Stimulated activated CD4-positive, alpha-beta T cell treated with anti-CD3 and anti-CD28 coated beads, Interleukin-4, amount 100 ng/mL, for 48 hours (primary cell): Measurements from ENCODE around the gene CERKL.

Source experiments
- DNase-seq, 2 donors: peaks; one replicate each; pipeline ENCODE4 v3.0.0-alpha.2; 2020; ENCODE audit warnings: low read depth in 2 of 2

Gene CERKL

DNA sequence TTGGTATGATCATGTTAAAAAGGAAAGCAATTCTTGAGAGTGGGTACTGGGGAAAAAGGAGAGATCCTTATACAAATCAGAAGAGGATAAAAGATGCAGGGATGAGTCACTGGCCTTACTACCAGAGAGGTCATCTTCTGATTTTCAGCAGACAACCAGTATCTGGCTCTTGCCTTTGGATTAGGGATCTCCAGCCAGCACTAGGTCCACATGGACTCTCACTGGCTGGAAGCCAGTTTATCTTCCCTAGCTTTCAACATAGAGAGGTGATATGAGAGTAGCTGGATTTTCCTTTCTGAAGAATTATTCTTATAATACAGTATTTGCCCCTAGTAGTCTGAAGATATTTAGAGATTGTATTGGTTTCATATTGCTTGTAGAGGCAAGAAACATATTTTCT lies 30.2 kb downstream of the CERKL start:
- DNase-seq, result no peak

GRCh38 chr2:181623159-181623558 lies 33.7 kb downstream of the CERKL start:
- no peak for DNase-seq

DNA sequence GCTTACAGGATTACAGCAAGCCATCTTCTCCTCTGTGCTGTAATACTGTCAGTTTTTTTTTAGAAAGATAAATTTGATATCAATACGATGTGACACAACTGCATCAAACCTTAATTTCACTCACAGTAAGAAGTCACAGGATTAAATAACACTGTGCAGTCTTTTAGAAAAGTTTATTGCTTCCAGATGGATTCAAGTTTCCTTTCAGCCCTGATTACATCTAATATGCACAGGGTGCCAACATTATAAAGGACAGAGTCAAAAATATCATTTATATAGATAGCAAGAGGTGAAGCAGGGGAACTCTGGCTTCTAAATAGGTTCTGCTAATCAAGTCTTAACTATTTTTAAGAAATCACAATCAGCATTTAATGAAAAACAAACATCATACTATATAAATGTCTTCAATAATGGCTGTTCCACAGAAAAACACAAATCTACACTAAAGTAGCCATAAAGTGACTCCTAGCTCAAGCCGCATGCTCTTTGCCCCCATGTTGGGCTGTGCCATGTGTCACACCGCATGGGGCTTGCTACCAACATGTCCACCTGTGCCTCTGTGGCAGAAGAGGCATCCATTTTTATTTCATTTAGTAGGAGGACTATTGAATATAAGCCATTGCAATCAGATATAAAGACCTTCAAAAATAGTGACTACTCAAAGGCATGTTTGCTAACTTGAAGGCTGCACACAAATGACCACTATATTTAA lies 35.0 kb downstream of the CERKL start:
- DNase-seq, result no peak

DNA sequence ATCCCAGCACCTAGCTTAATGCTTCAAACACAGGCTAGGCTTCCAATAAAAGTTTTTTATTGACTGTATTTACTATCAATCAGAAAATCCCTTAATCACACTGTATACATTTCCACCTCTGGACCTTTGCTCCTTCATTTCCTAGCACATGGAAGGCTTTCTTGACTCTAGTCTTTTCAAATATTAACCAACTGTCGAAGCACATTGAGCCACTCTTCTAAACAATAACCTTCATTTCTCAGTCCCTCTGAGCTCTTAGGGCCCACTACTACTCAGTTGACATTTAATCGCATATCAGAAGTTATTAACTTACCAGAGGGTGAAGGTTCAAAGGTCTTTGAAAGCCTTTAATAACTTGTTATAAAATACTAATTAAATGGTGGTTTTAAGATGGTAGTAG lies 37.4 kb downstream of the CERKL start:
- no peak for DNase-seq

GRCh38 chr2:181616715-181617114 lies 40.2 kb downstream of the CERKL start:
- no peak for DNase-seq

DNA sequence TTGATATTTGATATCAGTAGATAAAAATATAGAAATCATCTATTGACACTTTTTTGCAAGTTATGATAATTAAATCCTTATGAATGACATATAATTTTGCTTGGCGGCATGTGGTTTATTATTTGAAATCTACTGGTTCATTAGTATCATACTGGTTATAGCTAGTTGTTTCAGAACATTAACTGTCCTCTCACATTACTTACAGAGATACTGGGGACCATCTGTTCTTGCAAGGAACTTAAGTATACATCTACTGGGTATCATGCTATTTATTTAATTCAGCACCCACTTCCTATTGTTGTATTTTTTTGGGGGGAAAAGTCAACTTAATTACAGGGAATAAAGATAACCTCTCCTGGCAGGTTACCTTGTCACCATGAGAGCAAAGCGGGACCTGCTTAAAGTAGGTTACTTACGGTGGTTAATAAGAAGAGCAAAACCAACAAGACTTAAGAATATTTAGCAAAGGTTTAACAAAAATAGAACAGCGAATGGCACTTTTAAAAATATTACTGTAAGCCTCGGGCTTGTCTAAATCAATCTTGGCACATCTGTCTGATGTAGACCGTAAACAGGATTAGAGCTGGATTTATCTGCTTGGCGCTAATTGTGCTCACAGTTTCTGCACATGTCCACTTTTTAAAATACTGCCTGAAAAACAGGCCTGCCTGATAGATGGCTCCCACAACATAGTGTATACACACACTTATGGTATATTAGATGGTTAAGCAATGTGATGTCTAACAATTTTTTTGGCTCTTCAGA lies 41.8 kb downstream of the CERKL start:
- no peak for DNase-seq

GRCh38 chr2:181613241-181613640 lies 43.7 kb downstream of the CERKL start:
- DNase-seq, result no peak

GRCh38 chr2:181607629-181608590 lies 49.0 kb downstream of the CERKL start:
- DNase-seq, result no peak

GRCh38 chr2:181605889-181606837 lies 50.7 kb downstream of the CERKL start:
- DNase-seq, result no peak

DNA sequence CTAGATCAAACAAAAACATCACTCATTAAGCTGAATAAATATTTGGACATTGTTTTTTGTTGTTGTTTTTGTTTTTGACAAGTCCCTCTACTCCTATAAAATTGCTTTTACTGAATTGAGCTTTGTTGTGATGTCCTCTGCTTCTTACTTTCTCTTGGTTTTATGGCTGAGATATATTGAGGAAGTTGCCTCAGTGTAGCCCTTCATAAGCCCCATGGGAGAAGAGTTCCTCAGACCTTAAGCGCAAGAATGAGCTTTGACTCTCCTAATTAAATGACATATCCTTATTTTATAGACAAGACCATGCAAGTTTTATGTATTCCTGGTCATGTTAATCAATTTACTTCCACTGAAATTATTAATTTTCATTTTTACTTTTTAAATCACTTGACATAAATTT lies 54.9 kb downstream of the CERKL start:
- no peak for DNase-seq

GRCh38 chr2:181596556-181596955 lies 60.3 kb downstream of the CERKL start:
- DNase-seq, result no peak

DNA sequence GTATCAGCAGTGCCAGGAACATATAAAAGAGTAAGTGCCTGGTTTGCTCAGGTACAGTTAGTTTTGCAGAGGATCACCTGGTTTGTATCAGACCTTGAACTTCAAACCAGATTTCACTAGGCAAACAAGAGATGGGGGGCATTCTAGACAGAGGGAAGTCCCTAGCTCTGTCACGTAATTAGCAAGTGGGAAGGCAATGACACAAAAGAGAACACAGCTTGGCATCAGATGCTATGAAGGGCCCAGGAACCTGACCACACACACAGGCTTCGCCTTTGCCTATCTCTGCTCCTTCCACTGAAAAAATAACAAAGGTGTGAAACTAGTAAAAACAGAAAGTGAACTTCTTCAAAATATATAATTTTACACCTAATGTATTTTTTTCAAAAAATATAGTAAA lies 62.6 kb downstream of the CERKL start:
- no peak for DNase-seq

DNA sequence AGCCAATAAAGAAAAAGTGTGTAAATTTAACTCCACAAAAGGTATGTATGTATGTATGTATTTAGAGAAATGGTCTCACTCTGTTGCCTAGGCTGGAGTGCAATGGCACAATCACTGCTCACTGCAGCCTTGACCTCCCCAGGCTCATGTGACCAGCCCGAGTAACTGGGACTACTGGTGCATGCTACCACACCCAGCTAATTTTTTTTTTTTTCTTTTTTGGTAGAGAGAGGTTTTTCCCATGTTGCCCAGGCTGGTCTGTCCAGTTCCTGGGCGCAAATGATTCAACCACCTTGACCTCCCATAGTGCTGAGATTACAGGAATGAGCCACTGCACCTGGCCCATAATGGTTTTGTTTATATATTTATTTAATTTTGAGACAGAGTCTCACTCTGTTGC lies 67.1 kb downstream of the CERKL start:
- no peak for DNase-seq

DNA sequence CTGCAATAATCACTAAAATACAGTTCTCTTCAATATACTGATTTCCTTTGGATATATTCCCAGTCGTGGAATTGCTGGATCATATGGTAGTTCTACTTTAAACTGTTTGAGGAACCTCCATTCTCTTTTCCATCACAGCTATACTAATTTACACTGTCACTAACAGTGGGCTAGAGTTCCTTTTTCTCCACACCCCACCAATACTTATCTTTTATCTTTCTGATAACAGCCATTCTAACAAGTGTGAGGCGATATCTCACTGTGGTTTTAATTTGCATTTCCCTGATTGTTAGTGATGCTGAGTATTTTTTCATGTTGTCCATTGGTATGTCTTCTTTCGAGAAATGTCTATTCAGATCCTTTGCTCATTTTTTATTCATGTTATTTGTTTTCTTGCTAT lies 68.4 kb downstream of the CERKL start:
- DNase-seq, result no peak

DNA sequence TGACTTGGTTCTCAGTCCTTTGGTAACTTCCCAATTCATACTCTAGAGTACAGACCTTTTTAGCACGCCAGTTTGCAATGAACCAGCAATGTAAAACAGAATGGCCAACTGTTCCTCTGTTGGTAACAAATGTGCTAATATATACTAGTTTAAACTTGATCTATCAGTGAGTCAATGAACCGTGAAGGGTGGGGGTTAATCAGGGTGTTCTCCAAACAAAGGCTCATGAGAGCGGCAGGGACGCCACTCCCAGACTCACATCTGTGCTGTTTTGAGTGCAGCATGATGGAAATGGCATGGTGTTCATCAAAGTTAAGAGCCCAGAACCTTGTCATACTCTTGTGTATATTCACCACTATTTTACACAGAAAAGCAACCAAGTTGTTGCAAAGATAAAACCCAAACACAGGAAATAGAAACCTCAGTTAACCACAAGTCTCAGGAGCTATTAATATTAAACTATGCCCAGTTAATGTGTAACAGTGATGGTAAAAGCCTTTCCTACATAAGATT lies 70.3 kb downstream of the CERKL start:
- DNase-seq, result no peak

- no peak for DNase-seq
These were observed 71.2 kb downstream of the CERKL start for GRCh38 chr2:181585732-181586131.

GRCh38 chr2:181581534-181581933 lies 75.4 kb downstream of the CERKL start:
- no peak for DNase-seq

DNA sequence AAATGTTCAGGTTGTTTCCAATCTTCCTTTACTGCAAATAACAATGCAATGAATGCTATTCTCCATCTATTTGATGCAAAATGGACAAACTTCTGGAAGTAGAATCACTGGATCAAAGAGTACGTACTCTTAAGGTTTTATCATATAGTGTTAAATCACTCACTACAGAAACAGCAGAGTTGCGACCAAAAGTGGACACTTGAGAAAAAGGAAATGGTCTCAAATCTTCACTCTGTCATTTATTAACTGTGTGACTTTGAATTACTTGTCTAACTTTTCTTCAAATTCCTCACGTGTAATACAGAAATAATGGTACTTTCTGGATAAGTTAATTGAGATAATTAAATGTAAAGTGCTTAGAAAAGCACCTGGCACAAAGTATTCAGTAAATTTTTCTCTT lies 78.1 kb downstream of the CERKL start:
- no peak for DNase-seq

DNA sequence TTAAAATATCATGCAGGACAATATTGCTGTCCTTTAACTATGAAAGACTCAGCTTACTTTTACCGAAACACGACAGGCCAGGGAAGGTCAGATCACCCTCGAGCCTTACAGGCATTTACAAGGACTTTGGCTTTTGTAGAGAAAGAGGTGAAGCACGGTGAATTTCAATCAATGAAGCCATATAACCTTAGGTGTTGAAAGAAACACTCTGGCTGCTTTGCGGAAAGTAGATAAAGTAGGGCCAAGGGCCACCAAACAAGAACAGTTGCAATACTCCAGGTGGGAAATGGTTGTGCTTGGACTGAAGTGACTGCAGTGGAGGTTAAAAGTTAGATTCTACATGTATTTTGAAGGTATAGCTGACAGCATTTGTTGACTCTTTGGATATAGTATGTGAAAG lies 80.5 kb downstream of the CERKL start:
- no peak for DNase-seq

GRCh38 chr2:181575650-181576025 lies 81.3 kb downstream of the CERKL start:
- no peak for DNase-seq

GRCh38 chr2:181575024-181575649 lies 81.8 kb downstream of the CERKL start:
- no peak for DNase-seq
